ENCODE measurements around the gene NABP2.

- no peak for TF ChIP-seq POLR2A (IDR thresholded peaks at IDR 0.05)
- TF ChIP-seq, protein P1, sequence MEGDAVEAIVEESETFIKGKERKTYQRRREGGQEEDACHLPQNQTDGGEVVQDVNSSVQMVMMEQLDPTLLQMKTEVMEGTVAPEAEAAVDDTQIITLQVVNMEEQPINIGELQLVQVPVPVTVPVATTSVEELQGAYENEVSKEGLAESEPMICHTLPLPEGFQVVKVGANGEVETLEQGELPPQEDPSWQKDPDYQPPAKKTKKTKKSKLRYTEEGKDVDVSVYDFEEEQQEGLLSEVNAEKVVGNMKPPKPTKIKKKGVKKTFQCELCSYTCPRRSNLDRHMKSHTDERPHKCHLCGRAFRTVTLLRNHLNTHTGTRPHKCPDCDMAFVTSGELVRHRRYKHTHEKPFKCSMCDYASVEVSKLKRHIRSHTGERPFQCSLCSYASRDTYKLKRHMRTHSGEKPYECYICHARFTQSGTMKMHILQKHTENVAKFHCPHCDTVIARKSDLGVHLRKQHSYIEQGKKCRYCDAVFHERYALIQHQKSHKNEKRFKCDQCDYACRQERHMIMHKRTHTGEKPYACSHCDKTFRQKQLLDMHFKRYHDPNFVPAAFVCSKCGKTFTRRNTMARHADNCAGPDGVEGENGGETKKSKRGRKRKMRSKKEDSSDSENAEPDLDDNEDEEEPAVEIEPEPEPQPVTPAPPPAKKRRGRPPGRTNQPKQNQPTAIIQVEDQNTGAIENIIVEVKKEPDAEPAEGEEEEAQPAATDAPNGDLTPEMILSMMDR (IDR thresholded peaks at IDR 0.05): no peak
These were observed 37.5 kb downstream of the NABP2 start for GRCh38 chr12:56261503-56262232.
